SK-N-SH (cell line): ENCODE measurements around the gene HDAC4. TPM values are rescaled to one million over a fixed set of nuclear protein-coding genes. Genes with fewer than 3 reads are reported as not detected.

ENCODE experiments used
- CTCF ChIA-PET: fragments of 300-600, 350-600 bp; formaldehyde crosslinking; extraction: SDS; loops from one replicate; lab custom pipeline; 2021; lab: Yijun Ruan, JAX
- POLR2A ChIA-PET: fragments of 350-600 bp; sonication (Branson Sonifier 250); formaldehyde crosslinking; extraction: SDS; loops from one replicate; lab custom pipeline; 2020; ENCODE audit warnings: antibody characterized with exemption, inconsistent platforms; lab: Yijun Ruan, JAX
- DNase-seq: peaks from one replicate; pipeline ENCODE4 v3.0.0; 2012
- H2AFZ ChIP-seq: fragments of 200-600 bp; sonication (generic); 2 replicates; pipeline ENCODE4 v1.8.1; 2016; ENCODE audit warnings: antibody characterized with exemption, mild to moderate bottlenecking, low read depth
- H3F3A ChIP-seq: fragments of 200-600 bp; sonication (generic); replicated peaks from 2 replicates; pipeline ENCODE3; 2016; ENCODE audit warnings: antibody characterized with exemption, mild to moderate bottlenecking; ENCODE audit not compliant: insufficient read depth
- H3K27ac ChIP-seq, 2 experiments: fragments of 200-500 bp in 1 of 2; fragments of 200-600 bp in 1 of 2; sonication (Bioruptor generic) in 1 of 2; sonication (generic), shearing (Covaris generic) in 1 of 2; 2 replicates each; pipeline versions ENCODE4 v1.5.1 to v1.6.1; 2014 to 2016; ENCODE audit warnings: low read depth in 2 of 2, inconsistent platforms in 1 of 2, low read length in 1 of 2, mild to moderate bottlenecking in 1 of 2, mixed read lengths in 1 of 2
- H3K27me3 ChIP-seq: fragments of 200-600 bp; sonication (generic), shearing (Covaris generic); 2 replicates; pipeline ENCODE4 v1.6.1; 2016; ENCODE audit warnings: mixed run types; ENCODE audit not compliant: insufficient read depth
- H3K36me3 ChIP-seq, 2 experiments: fragments of 200-500 bp in 1 of 2; fragments of 200-600 bp in 1 of 2; sonication (Bioruptor generic) in 1 of 2; sonication (generic) in 1 of 2; replicated peaks in 1 of 2; 2 replicates each; pipeline versions ENCODE3 to v1.5.1; 2014 to 2016; ENCODE audit warnings: low read length in 1 of 2, mild to moderate bottlenecking in 1 of 2; ENCODE audit not compliant: insufficient read depth in 2 of 2, control insufficient read depth in 1 of 2
- H3K4me1 ChIP-seq, 2 experiments: fragments of 200-500 bp in 1 of 2; fragments of 200-600 bp in 1 of 2; sonication (Bioruptor generic) in 1 of 2; sonication (generic), shearing (Covaris generic) in 1 of 2; 2 replicates each; pipeline versions ENCODE4 v1.5.1 to v1.6.1; 2014 to 2016; ENCODE audit warnings: low read depth in 1 of 2, low read length in 1 of 2, mixed run types in 1 of 2; ENCODE audit not compliant: insufficient read depth in 2 of 2, control insufficient read depth in 1 of 2
- H3K4me2 ChIP-seq: fragments of 200-600 bp; sonication (generic), shearing (Covaris generic); 2 replicates; pipeline ENCODE4 v1.6.1; 2017; ENCODE audit warnings: mixed run types
- H3K4me3 ChIP-seq, 2 experiments: fragments of 200-500 bp in 1 of 2; fragments of 200-600 bp in 1 of 2; sonication (Bioruptor generic) in 1 of 2; sonication (generic), shearing (Covaris generic) in 1 of 2; 2 replicates each; pipeline versions ENCODE4 v1.5.1 to v1.8.1; 2014 to 2016; ENCODE audit warnings: low read depth in 2 of 2, inconsistent platforms in 1 of 2, low read length in 1 of 2, mild to moderate bottlenecking in 1 of 2, mixed read lengths in 1 of 2, moderate library complexity in 1 of 2
- H3K79me2 ChIP-seq: fragments of 200-600 bp; sonication (generic); 2 replicates; pipeline ENCODE4 v1.8.1; 2017; ENCODE audit warnings: mild to moderate bottlenecking; ENCODE audit not compliant: insufficient read depth
- H3K9ac ChIP-seq: fragments of 200-600 bp; sonication (generic); 2 replicates; pipeline ENCODE4 v1.6.1; 2017; ENCODE audit warnings: mixed run types
- H3K9me2 ChIP-seq: fragments of 200-600 bp; sonication (generic); 2 replicates; pipeline ENCODE4 v1.6.1; 2017; ENCODE audit warnings: mixed run types
- H3K9me3 ChIP-seq: fragments of 200-600 bp; sonication (generic); 2 replicates; pipeline ENCODE4 v1.6.1; 2017; ENCODE audit warnings: mixed run types, mild to moderate bottlenecking, moderate library complexity
- H4K20me1 ChIP-seq: fragments of 200-600 bp; sonication (generic); 2 replicates; pipeline ENCODE4 v1.6.1; 2017; ENCODE audit warnings: mild to moderate bottlenecking, mixed run types; ENCODE audit not compliant: insufficient read depth
- CHD2 ChIP-seq: fragments of 150-350 bp; IDR thresholded peaks from 2 replicates; pipeline ENCODE4 v1.6.1; 2018; ENCODE audit warnings: low read length; ENCODE audit not compliant: partially characterized antibody
- ELF1 ChIP-seq: IDR thresholded peaks from 2 replicates; pipeline ENCODE4 v1.4.0; 2012
- EP300 ChIP-seq, 2 experiments: IDR thresholded peaks; 2 replicates each; pipeline versions ENCODE4 v1.4.0 to v1.6.1; 2012; ENCODE audit warnings: borderline replicate concordance in 1 of 2, low read depth in 1 of 2, low read length in 1 of 2
- FOSL2 ChIP-seq: IDR thresholded peaks from 2 replicates; pipeline ENCODE4 v1.4.0; 2012; ENCODE audit warnings: low read depth, mild to moderate bottlenecking, moderate library complexity, borderline replicate concordance
- FOXJ3 ChIP-seq: sonication (generic); formaldehyde crosslinking; IDR thresholded peaks from 2 replicates; pipeline ENCODE4 v1.5.1; 2020; ENCODE audit warnings: mild to moderate bottlenecking, missing genetic modification reagents
- GATA2 ChIP-seq: sonication (generic); formaldehyde crosslinking; IDR thresholded peaks from 2 replicates; pipeline ENCODE4 v1.5.0; 2020; ENCODE audit warnings: mild to moderate bottlenecking, missing genetic modification reagents
- JUND ChIP-seq: IDR thresholded peaks from 2 replicates; pipeline ENCODE4 v1.4.0; 2012
- NRF1 ChIP-seq: IDR thresholded peaks from 2 replicates; pipeline ENCODE4 v1.6.1; 2012; ENCODE audit warnings: low read depth, mild to moderate bottlenecking, low read length
- RXRA ChIP-seq: IDR thresholded peaks from 2 replicates; pipeline ENCODE4 v1.4.0; 2012; ENCODE audit warnings: low read depth, mild to moderate bottlenecking, borderline replicate concordance
- TAF1 ChIP-seq: IDR thresholded peaks from 2 replicates; pipeline ENCODE4 v1.6.1; 2012; ENCODE audit warnings: low read depth, mild to moderate bottlenecking, low read length, moderate library complexity, borderline replicate concordance
- TEAD4 ChIP-seq: IDR thresholded peaks from 2 replicates; pipeline ENCODE4 v1.4.0; 2012; ENCODE audit warnings: mild to moderate bottlenecking, borderline replicate concordance; ENCODE audit not compliant: insufficient read depth
- WGBS: methylation state at CpG from one replicate; pipeline ENCODE4 v1.1.6; 2017; ENCODE audit warnings: low lambda C conversion rate; 5-methylcytosine and 5-hydroxymethylcytosine counted together
- polyA plus RNA-seq, 3 experiments: library from polyadenylated mRNA; depleted of rRNA; stranded (reverse); fragments of >200 nt; gene quantifications; 2 replicates each; pipeline ENCODE4 v1.2.3, GENCODE V29; 2012
- TF ChIP-seq, protein P1 (sequence below): IDR thresholded peaks from 2 replicates; pipeline ENCODE4 v1.4.0; 2012; ENCODE audit warnings: low read depth, borderline replicate concordance

Gene HDAC4
- polyA plus RNA-seq, 1 of the 3 experiments (the other 2 are of a cell fraction) = 5.5 TPM

DNA sequence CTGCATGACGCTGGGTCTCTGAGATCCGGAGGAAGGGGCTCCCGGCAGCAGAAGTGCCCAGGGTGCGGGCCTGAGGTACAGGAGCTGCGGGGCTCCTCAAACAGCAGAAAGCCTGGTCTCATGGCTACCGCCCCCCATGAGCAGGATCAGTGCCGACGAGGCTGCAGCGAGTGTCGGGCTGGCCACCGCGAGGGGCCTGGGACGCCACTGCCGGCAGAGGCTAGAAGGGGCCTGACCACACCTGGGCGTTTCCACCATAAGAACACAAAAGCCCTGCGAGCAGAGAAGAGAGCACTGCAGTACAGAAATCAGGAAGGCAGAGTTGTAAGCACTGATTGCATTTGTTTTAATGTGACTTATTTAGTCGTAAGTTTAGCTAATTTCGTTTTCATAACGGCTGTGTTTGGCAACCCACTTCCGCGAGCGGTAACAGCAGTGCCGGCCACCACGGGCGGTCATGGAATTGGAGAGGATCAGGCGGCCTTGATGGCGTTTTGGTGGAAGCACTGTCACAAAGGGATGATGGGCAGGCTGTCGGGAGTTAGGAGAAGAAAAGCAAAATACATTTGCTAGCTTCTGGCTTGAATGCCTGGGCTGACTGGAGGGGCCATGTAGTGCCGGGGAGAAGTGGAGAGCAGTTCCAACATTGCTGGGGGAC, 117.4 kb downstream of the HDAC4 start:
- DNase-seq = no peak
- Histone ChIP-seq H3K4me3 (no peak overlapping the region), H3K79me2 (peaks cover 3% of the 10 kb centered on the region; the same call in 1 of the 2 replicates), H3K36me3 (no peaks in the 10 kb centered on the region), H3K9me2 (no peaks in the 10 kb centered on the region), H3K9ac (no peak overlapping the region), H2AFZ (no peak overlapping the region), H3K4me2 (no peak overlapping the region), H3K9me3 (no peaks in the 10 kb centered on the region), H4K20me1 (no peaks in the 10 kb centered on the region), H3K4me1 (peaks cover 7 to 48% of the 10 kb centered on the region in 2 experiments), H3K27me3 (no peaks in the 10 kb centered on the region), H3K27ac (no peak overlapping the region), H3F3A (no peaks in the 10 kb centered on the region)
- CTCF ChIA-PET = interaction anchor here (1.3 to 2.2 kb wide), 4 partner anchors 10 to 22 kb away, joined by 3 to 8 read pairs (median 4); no protein-coding TSS in a partner anchor
- 97% methylated on average over 18 of the region's 29 CpGs for WGBS
- POLR2A ChIA-PET = no interaction called here
- TF ChIP-seq GATA2 (no peak), RXRA (no peak), FOXJ3 (CRISPR knock-in tag) (no peak), TAF1 (no peak), ELF1 (no peak)

DNA sequence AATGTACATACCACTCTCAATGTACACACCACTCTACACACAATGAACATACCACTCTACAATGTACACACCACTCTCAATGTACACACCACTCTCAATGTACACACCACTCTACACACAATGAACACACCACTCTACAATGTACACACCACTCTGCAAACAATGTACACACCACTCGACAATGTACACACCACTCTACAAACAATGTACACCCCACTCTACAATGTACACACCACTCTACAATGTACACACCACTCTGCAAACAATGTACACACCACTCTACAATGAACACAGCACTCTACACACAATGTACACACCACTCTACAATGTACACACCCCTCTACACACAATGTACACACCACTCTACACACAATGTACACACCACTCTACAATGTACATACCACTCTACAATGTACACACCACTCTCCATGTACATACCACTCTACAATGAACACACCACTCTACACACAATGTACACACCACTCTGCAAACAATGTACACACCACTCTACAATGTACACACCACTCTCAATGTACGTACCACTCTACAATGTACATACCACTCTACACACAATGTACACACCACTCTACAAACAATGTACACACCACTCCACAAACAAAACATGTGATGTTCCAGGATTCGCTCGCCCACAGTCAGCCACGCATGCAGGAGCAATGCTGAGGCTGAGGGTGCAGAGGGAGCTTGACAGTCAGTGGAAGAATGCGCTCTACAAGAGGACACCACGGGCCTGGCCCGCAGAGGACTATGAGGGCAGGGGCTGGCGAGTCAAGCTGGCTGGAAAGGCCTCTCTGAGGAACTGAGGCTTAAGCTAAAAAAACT, 118.2 kb downstream of the HDAC4 start:
- POLR2A ChIA-PET = no interaction called here
- Histone ChIP-seq H3K4me2 (no peak overlapping the region), H3K4me1 (peaks cover 7 to 53% of the 10 kb centered on the region in 2 experiments; a peak in 3 of 4 replicates), H3K27me3 (no peaks in the 10 kb centered on the region), H3K79me2 (peaks cover 3% of the 10 kb centered on the region; the same call in 1 of the 2 replicates), H3K4me3 (no peak overlapping the region), H3K27ac (no peak overlapping the region), H2AFZ (no peak overlapping the region)
- 97% methylated on average over 9 of the region's 9 CpGs for WGBS
- TF ChIP-seq JUND (no peak), CHD2 (no peak), TEAD4 (no peak), ELF1 (no peak), NRF1 (no peak), FOSL2 (no peak), EP300 (IDR thresholded peaks at IDR 0.05; ENCODE audit: borderline replicate concordance in 1 of 2, low read depth in 1 of 2, low read length in 1 of 2) (no peak)
- TF ChIP-seq, protein P1, sequence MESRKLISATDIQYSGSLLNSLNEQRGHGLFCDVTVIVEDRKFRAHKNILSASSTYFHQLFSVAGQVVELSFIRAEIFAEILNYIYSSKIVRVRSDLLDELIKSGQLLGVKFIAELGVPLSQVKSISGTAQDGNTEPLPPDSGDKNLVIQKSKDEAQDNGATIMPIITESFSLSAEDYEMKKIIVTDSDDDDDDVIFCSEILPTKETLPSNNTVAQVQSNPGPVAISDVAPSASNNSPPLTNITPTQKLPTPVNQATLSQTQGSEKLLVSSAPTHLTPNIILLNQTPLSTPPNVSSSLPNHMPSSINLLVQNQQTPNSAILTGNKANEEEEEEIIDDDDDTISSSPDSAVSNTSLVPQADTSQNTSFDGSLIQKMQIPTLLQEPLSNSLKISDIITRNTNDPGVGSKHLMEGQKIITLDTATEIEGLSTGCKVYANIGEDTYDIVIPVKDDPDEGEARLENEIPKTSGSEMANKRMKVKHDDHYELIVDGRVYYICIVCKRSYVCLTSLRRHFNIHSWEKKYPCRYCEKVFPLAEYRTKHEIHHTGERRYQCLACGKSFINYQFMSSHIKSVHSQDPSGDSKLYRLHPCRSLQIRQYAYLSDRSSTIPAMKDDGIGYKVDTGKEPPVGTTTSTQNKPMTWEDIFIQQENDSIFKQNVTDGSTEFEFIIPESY = no peak
- TF ChIP-seq, all 33 proteins: peak for 0
- no peaks in the 10 kb centered on the region for H3K36me3 ChIP-seq
- H4K20me1 ChIP-seq = no peaks in the 10 kb centered on the region
- H3K9me2 ChIP-seq = no peaks in the 10 kb centered on the region
- no peaks in the 10 kb centered on the region for H3K9me3 ChIP-seq
- no peaks in the 10 kb centered on the region for H3F3A ChIP-seq
- CTCF ChIA-PET = interaction anchor here (1.3 to 1.5 kb wide), 3 partner anchors 10 to 14 kb away, joined by 3 to 4 read pairs (median 4); no protein-coding TSS in a partner anchor
- H3K9ac ChIP-seq = no peak overlapping the region
- DNase-seq = no peak
